OCI-LY3 (cell line): Measurements from ENCODE around the gene KIAA1671.

ENCODE experiments used
- H2AFZ ChIP-seq: fragments of 200-600, 300-600 bp; shearing (Covaris generic); 2 replicates; pipeline ENCODE4 v1.6.0; 2014; ENCODE audit warnings: antibody characterized with exemption, low read depth, low read length
- H3K27ac ChIP-seq: fragments of 200-600, 300-600 bp; sonication (generic); 2 replicates; pipeline ENCODE4 v1.5.1; 2014; ENCODE audit warnings: mild to moderate bottlenecking, low read length, moderate library complexity, mixed read lengths
- H3K27me3 ChIP-seq: fragments of 200-600, 300-600 bp; sonication (generic); 2 replicates; pipeline ENCODE4 v1.6.1; 2014; ENCODE audit warnings: low read depth, low read length, mixed read lengths
- H3K36me3 ChIP-seq: fragments of 200-600, 300-600 bp; sonication (generic); replicated peaks from 2 replicates; pipeline ENCODE3; 2014; ENCODE audit warnings: low read depth, low read length, mixed read lengths
- H3K4me1 ChIP-seq: fragments of 300-600, 200-600 bp; sonication (generic); 2 replicates; pipeline ENCODE4 v1.6.1; 2014; ENCODE audit warnings: low read length, mixed read lengths
- H3K4me2 ChIP-seq: fragments of 200-600, 300-600 bp; sonication (generic); 2 replicates; pipeline ENCODE4 v1.6.1; 2014; ENCODE audit warnings: low read length, mixed read lengths
- H3K4me3 ChIP-seq: fragments of 300-600, 200-600 bp; sonication (generic); 2 replicates; pipeline ENCODE4 v1.5.1; 2014; ENCODE audit warnings: antibody characterized with exemption, mild to moderate bottlenecking, low read length, moderate library complexity
- H3K79me2 ChIP-seq: fragments of 300-600, 200-600 bp; shearing (Covaris generic); 2 replicates; pipeline ENCODE4 v1.6.1; 2014; ENCODE audit warnings: mild to moderate bottlenecking, low read length, mixed read lengths
- H3K9ac ChIP-seq: fragments of 300-600, 200-600 bp; shearing (Covaris generic); 2 replicates; pipeline ENCODE4 v1.6.0; 2014; ENCODE audit warnings: mild to moderate bottlenecking, low read length, moderate library complexity
- H3K9me3 ChIP-seq: fragments of 200-600, 300-600 bp; shearing (Covaris generic); 2 replicates; pipeline ENCODE4 v1.6.1; 2014; ENCODE audit warnings: low read length, mixed read lengths; ENCODE audit not compliant: insufficient read depth
- H4K20me1 ChIP-seq: fragments of 200-600, 300-600 bp; sonication (generic); 2 replicates; pipeline ENCODE4 v1.6.1; 2016; ENCODE audit warnings: low read length, mixed read lengths; ENCODE audit not compliant: insufficient read depth
- CTCF ChIP-seq: fragments of 200-600, 300-600 bp; sonication (generic); IDR thresholded peaks from 2 replicates; pipeline ENCODE4 v1.5.1; 2014; ENCODE audit warnings: antibody characterized with exemption, low read length, low read depth
- EZH2phosphoT487 ChIP-seq: fragments of 200-600 bp; shearing (Covaris generic); IDR thresholded peaks from 2 replicates; pipeline ENCODE4 v1.6.1; 2018; ENCODE audit warnings: antibody characterized with exemption, mixed run types, low read depth

Gene KIAA1671

GRCh38 chr22:25144522-25144921 is 192.0 kb downstream of the KIAA1671 start:
- Histone ChIP-seq H3K27me3 (peaks cover 9% of the 10 kb centered on the region), H3K4me2 (no peak overlapping the region), H4K20me1 (no peaks in the 10 kb centered on the region), H3K27ac (no peak overlapping the region), H3K9me3 (no peaks in the 10 kb centered on the region), H3K4me3 (no peak overlapping the region), H3K9ac (no peak overlapping the region), H3K79me2 (no peaks in the 10 kb centered on the region), H3K36me3 (no peaks in the 10 kb centered on the region), H3K4me1 (no peaks in the 10 kb centered on the region), H2AFZ (no peak overlapping the region)
- no peak for TF ChIP-seq EZH2phosphoT487
- TF ChIP-seq CTCF = no peak

GRCh38 chr22:25146307-25146706 is 193.8 kb downstream of the KIAA1671 start:
- Histone ChIP-seq H3K36me3 (no peaks in the 10 kb centered on the region), H3K27ac (no peak overlapping the region), H3K4me2 (no peak overlapping the region), H2AFZ (no peak overlapping the region), H3K4me3 (no peak overlapping the region), H3K4me1 (no peaks in the 10 kb centered on the region), H3K9ac (no peak overlapping the region), H3K27me3 (peaks cover 13% of the 10 kb centered on the region), H4K20me1 (no peaks in the 10 kb centered on the region), H3K9me3 (no peaks in the 10 kb centered on the region), H3K79me2 (no peaks in the 10 kb centered on the region)
- no peak for TF ChIP-seq CTCF
- no peak for TF ChIP-seq EZH2phosphoT487

- H3K27me3 ChIP-seq = peaks cover 13% of the 10 kb centered on the region
- H3K4me1 ChIP-seq = no peaks in the 10 kb centered on the region
- H3K9ac ChIP-seq = no peak overlapping the region
- no peaks in the 10 kb centered on the region for H4K20me1 ChIP-seq
- no peak overlapping the region for H3K27ac ChIP-seq
- no peak for TF ChIP-seq CTCF
- TF ChIP-seq EZH2phosphoT487 = no peak
- no peaks in the 10 kb centered on the region for H3K9me3 ChIP-seq
- no peak overlapping the region for H3K4me2 ChIP-seq
- no peaks in the 10 kb centered on the region for H3K79me2 ChIP-seq
- H3K36me3 ChIP-seq = no peaks in the 10 kb centered on the region
- H2AFZ ChIP-seq = no peak overlapping the region
- H3K4me3 ChIP-seq = no peak overlapping the region
These were observed 194.6 kb downstream of the KIAA1671 start for GRCh38 chr22:25146906-25147641.

GRCh38 chr22:25147642-25147928 is 195.1 kb downstream of the KIAA1671 start:
- no peaks in the 10 kb centered on the region for H3K36me3 ChIP-seq
- H2AFZ ChIP-seq = no peak overlapping the region
- no peak overlapping the region for H3K4me2 ChIP-seq
- no peak overlapping the region for H3K4me3 ChIP-seq
- H3K27me3 ChIP-seq = peaks cover 13% of the 10 kb centered on the region
- H4K20me1 ChIP-seq = no peaks in the 10 kb centered on the region
- H3K4me1 ChIP-seq = no peaks in the 10 kb centered on the region
- H3K79me2 ChIP-seq = no peaks in the 10 kb centered on the region
- H3K9ac ChIP-seq = no peak overlapping the region
- H3K27ac ChIP-seq = no peak overlapping the region
- TF ChIP-seq CTCF (no peak), EZH2phosphoT487 (no peak)
- no peaks in the 10 kb centered on the region for H3K9me3 ChIP-seq
